NCI-H1417 (cell line): ENCODE results near the gene OR10A5.
"Not testable (repeated sequence)": the region's sequence is repeated elsewhere in the genome, so short reads cannot be mapped to it uniquely, and the experiment has no call there.

Source experiments
- DNase-seq, 3 experiments: peaks; one replicate each; lab custom pipeline; 2025; lab: John Stamatoyannopoulos, UW

Gene OR10A5

GRCh38 chr11:6845383-6845782 lies at the start of gene OR10A5:
Gene OR10A5 (plus strand): TSS chr11:6845683. CDS start chr11:6845683, 0 bp downstream.
- no peak for DNase-seq

- no peak for DNase-seq
Measured at GRCh38 chr11:6799402-6799801, 46.1 kb upstream of the OR10A5 start, which contains the start of gene OR6A2. Gene OR6A2 (minus strand): TSS chr11:6799689. CDS start chr11:6795708, 3,981 bp downstream.

- DNase-seq: not testable (repeated sequence)
Measured at GRCh38 chr11:6801075-6801474, 44.4 kb upstream of the OR10A5 start.

GRCh38 chr11:6812390-6813005 lies 33.0 kb upstream of the OR10A5 start:
- peak; percentile 31 to 65 (median 38) for DNase-seq

DNA sequence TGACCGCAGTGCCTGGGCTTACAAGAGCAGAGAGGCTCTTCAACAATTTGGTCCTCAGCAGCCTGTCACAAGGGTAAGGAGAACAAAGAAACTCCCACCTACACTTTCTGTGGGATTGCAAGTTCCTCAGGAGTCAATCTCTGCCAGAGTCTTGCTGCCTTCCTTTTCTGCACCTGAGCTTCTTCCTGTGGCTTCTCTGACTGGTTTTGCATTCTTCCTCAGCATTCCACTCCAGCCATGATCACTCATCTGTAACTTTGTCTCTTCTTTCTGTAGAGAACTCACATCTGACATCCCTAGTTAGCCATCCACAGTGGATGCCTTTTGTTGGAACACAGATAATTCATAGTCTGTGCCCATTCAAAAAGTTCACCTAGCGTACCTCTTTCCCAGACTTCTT lies 31.8 kb upstream of the OR10A5 start:
- no peak for DNase-seq

GRCh38 chr11:6817694-6818093 lies 27.8 kb upstream of the OR10A5 start:
- DNase-seq: peak in 2 of 3 experiments; percentile 3 to 41

- DNase-seq: no peak
Measured at GRCh38 chr11:6818967-6819366, 26.5 kb upstream of the OR10A5 start.

GRCh38 chr11:6824136-6824823 lies 21.2 kb upstream of the OR10A5 start:
- no peak for DNase-seq

DNA sequence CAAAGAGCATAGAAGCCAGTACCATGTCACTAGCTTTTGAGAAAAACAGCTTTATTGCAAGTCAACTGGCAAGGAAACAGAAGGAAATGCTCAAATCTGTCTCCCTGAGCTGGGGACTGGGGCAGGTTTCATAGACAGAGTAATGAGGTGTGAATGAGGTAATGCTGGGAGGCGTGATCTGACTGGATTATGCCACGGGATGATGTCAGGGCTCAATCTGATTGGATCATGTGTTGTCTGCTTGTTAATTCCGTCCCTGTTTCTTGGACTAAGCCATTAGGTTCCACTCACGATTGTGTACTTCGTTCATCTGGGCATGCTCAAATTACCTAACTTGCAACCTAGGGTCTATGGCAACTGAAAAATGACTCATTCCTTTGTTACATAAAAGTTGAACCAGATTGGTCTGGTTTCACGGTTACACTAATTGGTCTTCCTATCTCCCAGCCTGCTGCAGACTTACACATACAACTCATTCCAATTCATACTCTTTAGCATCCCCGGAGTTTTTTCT lies 20.2 kb upstream of the OR10A5 start:
- DNase-seq: no peak

DNA sequence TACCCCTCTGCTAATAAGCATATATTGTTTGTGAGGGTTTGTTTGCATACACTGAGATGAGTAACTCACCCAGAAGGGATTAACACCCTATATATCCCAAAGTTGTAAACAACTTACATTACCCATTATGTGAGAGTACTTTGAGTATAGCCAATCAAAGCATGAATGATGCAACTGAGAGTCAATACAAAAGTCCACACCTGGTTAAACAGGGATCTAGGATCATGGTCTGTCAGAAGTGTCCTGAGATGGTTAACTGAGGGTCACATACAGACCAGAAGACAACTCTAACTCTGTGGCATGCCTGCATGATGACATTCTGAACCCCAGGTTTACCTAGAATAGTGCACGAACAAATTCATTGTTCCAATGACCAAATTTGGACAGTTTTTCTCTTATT lies 17.4 kb upstream of the OR10A5 start:
- no peak for DNase-seq

DNA sequence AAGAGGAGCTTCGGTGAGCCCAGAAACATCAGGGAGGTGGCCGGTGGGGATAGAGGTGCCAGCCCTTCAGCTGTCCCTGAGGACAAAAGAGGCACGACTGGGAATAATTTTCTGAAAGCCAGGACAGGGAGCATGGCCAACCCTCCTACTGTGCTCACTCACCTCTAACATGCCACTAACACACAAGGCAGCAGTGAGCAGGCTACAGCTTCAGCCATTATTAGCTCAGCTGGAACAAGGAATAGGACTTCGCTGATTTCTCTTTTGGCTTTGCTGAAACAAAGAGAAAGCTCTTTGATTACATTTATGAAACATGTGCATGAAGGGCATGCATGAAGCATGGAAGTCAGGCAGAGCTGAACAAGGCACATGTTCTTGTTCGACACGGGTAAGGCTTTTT lies 12.1 kb upstream of the OR10A5 start:
- DNase-seq: peak in 1 of 3 experiments; percentile 5

DNA sequence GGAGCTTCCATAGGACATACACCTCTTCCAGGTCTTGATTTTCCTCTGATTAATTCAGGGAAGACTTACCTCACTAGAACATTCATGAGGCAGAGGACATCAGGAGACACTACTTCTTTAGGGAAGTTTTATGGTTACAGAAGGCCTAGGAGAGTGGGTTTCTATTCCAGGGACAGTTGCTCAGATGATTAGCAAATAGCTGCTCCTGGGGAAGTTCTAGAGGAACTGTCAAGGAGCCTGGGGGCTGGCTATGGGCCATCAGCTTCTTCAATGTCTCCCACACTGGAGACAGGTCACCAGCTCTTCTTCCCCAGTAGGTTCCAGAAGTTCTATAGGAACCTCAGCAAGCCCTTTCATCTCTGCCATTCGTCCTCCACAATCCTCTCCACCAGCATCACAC lies 11.5 kb upstream of the OR10A5 start:
- no peak for DNase-seq

- no peak for DNase-seq
Measured at GRCh38 chr11:6841694-6842093, 3.8 kb upstream of the OR10A5 start.

GRCh38 chr11:6843670-6844069 lies 1.8 kb upstream of the OR10A5 start:
- no peak for DNase-seq

DNA sequence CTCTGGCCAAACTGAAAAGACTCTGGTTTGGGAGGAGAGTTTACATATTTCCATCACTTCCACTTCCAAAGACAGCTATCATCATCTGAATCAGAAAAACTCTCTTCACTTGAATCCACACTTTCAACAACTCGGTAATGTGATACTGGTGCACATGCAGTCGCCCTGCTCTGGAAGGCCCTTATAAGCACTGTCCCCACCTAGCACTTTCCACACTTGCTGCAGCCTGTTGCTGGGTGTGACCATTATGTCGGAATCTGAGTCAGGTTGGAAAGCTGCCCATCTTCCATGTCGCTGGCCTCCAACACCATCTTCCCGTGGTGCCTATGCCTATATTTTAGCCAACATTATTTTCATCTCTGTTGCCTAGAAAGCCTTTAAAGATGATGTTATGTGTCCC lies 1.1 kb upstream of the OR10A5 start:
- no peak for DNase-seq

- DNase-seq: no peak
Measured at GRCh38 chr11:6850526-6850925, 5.0 kb downstream of the OR10A5 start.

GRCh38 chr11:6854801-6855200 lies 9.3 kb downstream of the OR10A5 start:
- not testable (repeated sequence) for DNase-seq

DNA sequence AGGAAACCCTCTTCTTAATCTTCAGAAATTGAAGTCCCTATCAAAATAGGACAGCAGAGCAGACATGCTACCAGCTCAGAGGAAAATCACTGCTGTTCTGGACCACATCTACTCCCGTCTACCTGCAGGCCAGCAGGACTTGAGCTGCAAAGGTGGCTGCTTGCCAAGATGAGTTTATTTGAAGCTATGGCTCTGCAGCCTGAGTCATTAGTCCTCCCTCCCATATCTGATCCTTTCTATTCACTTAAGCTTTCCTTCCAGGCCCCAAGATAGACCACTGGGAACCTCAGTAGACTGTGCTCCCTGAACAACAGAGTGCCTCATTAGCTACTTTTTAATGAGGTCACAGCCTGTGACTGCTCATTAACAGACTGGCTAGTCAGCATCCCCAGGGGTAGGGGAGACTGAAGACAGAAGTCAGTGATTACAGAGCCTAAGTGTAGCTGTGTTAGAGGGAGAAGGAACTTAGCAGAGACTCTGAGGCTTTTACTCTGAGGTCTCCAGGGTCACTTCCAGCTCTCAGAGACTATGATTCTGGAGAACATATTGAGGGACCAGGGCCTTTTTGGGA lies 10.6 kb downstream of the OR10A5 start:
- DNase-seq: no peak

DNA sequence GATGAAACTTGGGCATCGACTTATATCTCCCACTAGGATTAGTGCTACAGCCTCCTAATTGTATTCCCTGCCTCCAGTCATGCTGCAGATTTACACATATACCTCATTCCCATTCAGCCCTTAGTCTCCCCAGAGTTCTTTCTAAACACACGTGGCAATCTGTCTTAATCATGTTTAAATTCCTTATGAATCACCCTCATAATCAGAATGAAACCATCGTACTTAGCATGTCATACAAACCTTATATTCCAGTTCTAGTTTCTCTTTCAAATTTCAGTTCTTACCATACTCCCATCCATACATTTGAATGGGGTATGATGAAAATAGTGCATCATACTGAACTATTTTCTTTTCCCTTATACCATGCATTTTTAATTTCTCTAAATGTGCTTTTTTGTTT lies 11.4 kb downstream of the OR10A5 start:
- no peak for DNase-seq

DNA sequence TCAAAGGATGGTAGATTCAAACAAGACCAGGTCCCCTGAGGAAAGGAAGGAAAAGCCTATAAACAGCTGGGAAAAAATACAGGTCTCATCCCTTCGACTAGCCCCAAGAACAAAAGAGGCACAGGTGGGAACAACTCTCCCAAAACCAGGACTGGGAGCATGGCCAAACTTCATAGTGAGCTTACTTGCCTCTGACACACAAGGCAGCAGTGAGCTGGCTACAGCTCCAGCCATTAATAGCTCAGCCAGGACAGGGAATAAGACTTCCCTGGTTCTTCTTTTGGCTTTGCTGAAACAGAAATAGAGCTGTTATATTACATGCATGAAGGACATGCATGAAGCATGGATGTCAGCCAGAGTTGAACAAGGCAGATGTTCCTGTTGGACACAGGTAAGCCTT lies 17.5 kb downstream of the OR10A5 start, which contains the start of gene OR10A2:
TSS of gene OR10A2 (plus strand) at position 97 of the 400 bp plus-strand sequence. CDS start 6,698 bp downstream, outside the sequence.
- no peak for DNase-seq

- DNase-seq: peak in 1 of 3 experiments; percentile 2
Measured at GRCh38 chr11:6864438-6864837, 19.0 kb downstream of the OR10A5 start.

GRCh38 chr11:6871278-6871677 lies 25.8 kb downstream of the OR10A5 start:
- DNase-seq: no peak

DNA sequence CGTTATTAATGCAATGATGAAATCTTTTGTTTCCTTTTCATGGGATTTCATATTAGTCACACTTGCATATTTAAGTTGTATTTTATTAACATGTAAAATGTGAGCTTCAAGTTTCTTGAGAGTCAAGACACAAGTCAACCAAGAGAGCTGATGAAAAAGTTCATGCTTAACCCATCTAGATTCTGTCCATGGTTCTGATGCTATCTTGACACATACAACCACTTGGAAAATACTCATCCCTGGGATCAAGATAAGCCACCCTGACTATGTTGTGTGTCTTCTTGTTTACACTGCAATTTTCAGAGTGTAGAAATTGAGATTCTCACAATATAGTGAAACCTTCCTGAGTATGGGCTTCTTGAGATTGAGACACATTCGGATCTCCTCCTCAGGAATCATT lies 30.3 kb downstream of the OR10A5 start:
- no peak for DNase-seq
